Adrenal gland (tissue), 12 donors: Measurements from ENCODE around the gene BSN. TPM values are rescaled to one million over a fixed set of nuclear protein-coding genes. Genes with fewer than 3 reads are reported as not detected.

Experiments used
- DNase-seq, 7 donors: peaks; one replicate each; pipeline ENCODE4 v3.0.0-alpha.2; 2019 to 2020
- H3K27ac ChIP-seq, 5 donors: fragments of 200-600 bp; sonication (generic) in 4 of 5; 1 replicate in 3 of 5; 2 replicates in 2 of 5; pipeline versions ENCODE4 v1.5.1 to v1.8.0; 2016 to 2020; ENCODE audit warnings: mild to moderate bottlenecking in 1 of 5
- H3K27me3 ChIP-seq: fragments of 200-600 bp; 2 replicates; pipeline ENCODE4 v1.8.0; 2021
- H3K36me3 ChIP-seq, 2 donors: fragments of 200-600 bp; replicated peaks in 1 of 2; 1 replicate in 1 of 2; 2 replicates in 1 of 2; pipeline versions ENCODE4 v1.5.1 to v1.8.0; 2018 to 2022
- H3K4me1 ChIP-seq, 2 donors: fragments of 200-600 bp; replicated peaks in 1 of 2; 1 replicate in 1 of 2; 2 replicates in 1 of 2; pipeline versions ENCODE4 v1.5.1 to v1.8.0; 2018 to 2021
- H3K4me3 ChIP-seq, 4 donors: fragments of 200-600 bp; sonication (generic) in 3 of 4; one replicate each; pipeline ENCODE4 v1.5.1; 2016 to 2018
- H3K9me3 ChIP-seq, 3 donors: fragments of 200-600 bp; sonication (generic) in 1 of 3; replicated peaks in 1 of 3; 1 replicate in 2 of 3; 2 replicates in 1 of 3; pipeline versions ENCODE4 v1.5.1 to v1.8.0; 2016 to 2021
- CTCF ChIP-seq, 6 experiments: fragments of 450-650 bp in 4 of 6; fragments of 200-600 bp in 2 of 6; sonication (generic) in 1 of 6; IDR thresholded peaks; 1 replicate in 5 of 6; 2 replicates in 1 of 6; pipeline versions ENCODE4 v1.5.1 to v1.8.0; 2016 to 2021; ENCODE audit warnings: antibody characterized with exemption in 6 of 6, mild to moderate bottlenecking in 2 of 6, moderate library complexity in 1 of 6
- POLR2A ChIP-seq, 2 donors: fragments of 450-650 bp; IDR thresholded peaks; one replicate each; pipeline ENCODE4 v1.6.1; 2017; ENCODE audit warnings: antibody characterized with exemption in 2 of 2, mild to moderate bottlenecking in 2 of 2, moderate library complexity in 1 of 2
- WGBS, 4 donors: extraction: QIAGEN DNeasy Blood & Tissue Kit in 2 of 4; methylation state at CpG; one replicate each; pipeline versions ENCODE4 v1.1.5 to v1.1.7; 2013 to 2017; 5-methylcytosine and 5-hydroxymethylcytosine counted together
- intact Hi-C, 2 donors: fragments of 100-400 bp; cut with DNase I; formaldehyde crosslinking; loops; one replicate each; pipeline versions ENCODE4 v1.14.1 to v1.15.0; 2022 to 2023
- polyA plus RNA-seq, 3 donors: library from polyadenylated mRNA; stranded (reverse); fragments of 200-250 nt in 2 of 3; fragments of 350-450 nt in 1 of 3; fragmentation: Illumina TruSeq in 1 of 3; extraction: RNeasy Lipid Tissue Mini Kit (QIAGEN cat#74804) in 1 of 3; gene quantifications; one replicate each; pipeline ENCODE4 v1.2.3, GENCODE V29; 2013 to 2014
- total RNA-seq, 9 donors: library from RNA; depleted of rRNA in 4 of 9; stranded (reverse); fragments of >200 nt in 4 of 9; fragments of 120-200 nt in 1 of 9; fragmentation: NEBNext Ultra II Directional in 1 of 9; extraction: Animal tissue kit (Norgen Biotek cat#: 25700) in 1 of 9; gene quantifications; one replicate each; pipeline versions ENCODE4 v1.1.0 to v1.2.4, GENCODE V29; 2013 to 2023
- donor health status: healthy with polysubstance abuse.
- donor health status: Bipolar disorder and iron deficiency.
- donor health status: DM: yes; HTN: yes; CAD: no.
- donor health status: DM: no; HTN: no; CAD: no.
- donor health status: DM: no; HTN: no; CAD: no.
- donor health status: DM: yes; HTN: yes; CAD: no.

BSN gene
- total and polyA plus RNA-seq, 12 donors, result 0.27 to 4.6 (median 1.5) TPM

GRCh38 chr3:49673715-49674496 lies 119.6 kb downstream of the BSN start, which contains the start of gene APEH:
APEH (plus strand) TSS chr3:49674351; CDS start chr3:49674402, 51 bp downstream.
- Histone ChIP-seq H3K9me3 (no peaks in the 10 kb centered on the region), H3K27ac (peak within 1 kb of the TSS; percentile 86 to 98 (median 91)), H3K4me3 (peak within 1 kb of the TSS; percentile 37 to 87 (median 68)), H3K36me3 (peaks cover 0 to 30% of the 10 kb centered on the region in 2 donors), H3K27me3 (no peaks in the 10 kb centered on the region), H3K4me1 (peaks cover 10 to 17% of the 10 kb centered on the region in 2 donors)
- intact Hi-C loops, result no loop called here
- TF ChIP-seq CTCF (IDR thresholded peaks at IDR 0.05) (peak in 1 of 6 experiments; percentile 1), POLR2A (IDR thresholded peaks at IDR 0.05) (peak in 1 of 2 donors; percentile 69)
- DNase-seq, result peak; percentile 94 to 99 (median 98)
- WGBS, 4 donors, result 0 to 3% (median 1%) methylated on average over 14 to 71 of the region's 71 CpGs

- H3K36me3 ChIP-seq, result peaks cover 0 to 37% of the 10 kb centered on the region in 2 donors
- H3K27me3 ChIP-seq, result no peaks in the 10 kb centered on the region
- 5 to 33% (median 10%) methylated on average over 10 to 34 of the region's 34 CpGs for WGBS, 4 donors
- H3K4me1 ChIP-seq, result peaks cover 10 to 17% of the 10 kb centered on the region in 2 donors
- peak overlapping the region; percentile 37 to 87 (median 68) for H3K4me3 ChIP-seq
- no peaks in the 10 kb centered on the region for H3K9me3 ChIP-seq
- TF ChIP-seq POLR2A (IDR thresholded peaks at IDR 0.05), result no peak
- TF ChIP-seq CTCF (IDR thresholded peaks at IDR 0.05), result peak in 2 of 6 experiments; percentile 7 to 15
- peak in 3 of 7 donors; percentile 53 to 68 (median 62) for DNase-seq
- intact Hi-C loops, result no loop called here
- H3K27ac ChIP-seq, result peak overlapping the region; percentile 86 to 98 (median 91)
These were observed 120.3 kb downstream of the BSN start for GRCh38 chr3:49674497-49674983.

GRCh38 chr3:49675912-49676311 lies 121.6 kb downstream of the BSN start:
- H3K9me3 ChIP-seq, result no peaks in the 10 kb centered on the region
- 74 to 100% (median 83%) methylated on average over 1 to 11 of the region's 11 CpGs for WGBS, 4 donors
- H3K27ac ChIP-seq, result no peak overlapping the region
- TF ChIP-seq POLR2A (IDR thresholded peaks at IDR 0.05) (no peak), CTCF (IDR thresholded peaks at IDR 0.05) (no peak)
- no peak overlapping the region for H3K4me3 ChIP-seq
- no peaks in the 10 kb centered on the region for H3K27me3 ChIP-seq
- H3K4me1 ChIP-seq, result peaks cover 10 to 17% of the 10 kb centered on the region in 2 donors
- intact Hi-C loops, result no loop called here
- DNase-seq, result no peak
- peaks cover 0 to 50% of the 10 kb centered on the region in 2 donors for H3K36me3 ChIP-seq

- Histone ChIP-seq H3K27me3 (no peaks in the 10 kb centered on the region), H3K4me1 (no peaks in the 10 kb centered on the region), H3K27ac (no peak overlapping the region), H3K9me3 (no peaks in the 10 kb centered on the region), H3K36me3 (peaks cover 0 to 81% of the 10 kb centered on the region in 2 donors), H3K4me3 (no peak overlapping the region)
- 81 to 95% (median 89%) methylated on average over 2 to 7 of the region's 7 CpGs for WGBS, 4 donors
- DNase-seq, result peak in 1 of 7 donors; percentile 68
- TF ChIP-seq CTCF (IDR thresholded peaks at IDR 0.05) (no peak), POLR2A (IDR thresholded peaks at IDR 0.05) (no peak)
- intact Hi-C loops, result no loop called here
These were observed 126.4 kb downstream of the BSN start for GRCh38 chr3:49680493-49681231.
